ENCODE measurements around the gene CDC25B.

Gene CDC25B

DNA sequence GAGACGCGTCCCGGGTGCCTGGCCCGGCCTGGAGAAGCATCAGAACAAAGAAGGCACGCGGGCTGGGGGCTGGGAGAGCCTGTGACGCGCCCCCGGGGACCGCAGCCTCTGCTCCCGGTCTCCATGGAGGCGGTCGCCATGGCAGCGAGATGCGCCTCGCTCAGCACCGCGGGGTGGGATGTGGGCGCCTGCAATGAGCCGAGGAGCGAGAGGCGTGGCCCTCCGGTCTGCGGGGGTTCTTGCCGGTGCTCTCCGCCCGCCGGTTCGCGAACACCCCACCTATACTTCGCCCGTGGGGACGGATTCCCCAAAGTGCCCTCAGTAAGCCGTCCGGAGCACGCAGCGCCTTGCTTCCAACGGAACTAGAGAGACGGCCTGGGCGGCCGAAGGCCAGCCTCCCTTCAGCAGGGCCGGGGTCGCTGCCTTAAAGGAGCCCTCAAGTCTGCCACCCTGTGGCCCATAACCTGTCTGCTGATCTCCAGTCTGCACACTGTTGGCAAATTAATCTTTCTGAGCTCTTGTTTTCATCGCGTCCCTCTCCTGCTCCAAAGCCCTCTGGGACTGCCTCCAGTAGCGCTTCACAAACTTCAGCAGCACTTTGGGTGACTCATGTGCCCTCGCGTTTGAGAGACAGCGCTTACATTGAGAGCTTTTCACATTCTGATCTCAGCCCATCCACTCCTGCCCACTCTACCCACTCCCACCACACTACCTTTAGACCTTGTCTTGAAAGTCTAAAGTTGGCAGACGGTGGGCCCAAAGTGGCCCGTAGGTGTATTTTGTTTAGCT is 27.6 kb upstream of the CDC25B start:
- Histone ChIP-seq H2AFZ (ENCODE audit: low read length) (peak overlapping the region; percentile 91), H3K4me3 (ENCODE audit: low read length, poor library complexity, severe bottlenecking) (peak overlapping the region; percentile 81), H3K9me2 (replicated peaks; ENCODE audit: low read depth, low read length) (no peaks in the 10 kb centered on the region), H3K27me3 (ENCODE audit: insufficient read depth, low read length, poor library complexity, severe bottlenecking) (no peaks in the 10 kb centered on the region), H3F3A (ENCODE audit: low read depth) (no peaks in the 10 kb centered on the region), H3K36me3 (ENCODE audit: insufficient read depth, low read length) (no peaks in the 10 kb centered on the region), H3K79me2 (ENCODE audit: insufficient read depth, low read length) (peaks cover 14% of the 10 kb centered on the region; the same call in 1 of the 2 replicates), H4K20me1 (ENCODE audit: insufficient read depth, low read length, poor library complexity, severe bottlenecking) (no peaks in the 10 kb centered on the region), H3K9ac (ENCODE audit: low read depth, low read length, poor library complexity, severe bottlenecking) (peak overlapping the region; percentile 87), H3K4me2 (ENCODE audit: low read depth, low read length, poor library complexity, severe bottlenecking) (peak overlapping the region; percentile 99), H3K4me1 (ENCODE audit: insufficient read depth, low read length, poor library complexity, severe bottlenecking) (peaks cover 40% of the 10 kb centered on the region), H3K9me3 (ENCODE audit: insufficient read depth, low read depth, low read length) (no peaks in the 10 kb centered on the region)
- TF ChIP-seq, protein P1, sequence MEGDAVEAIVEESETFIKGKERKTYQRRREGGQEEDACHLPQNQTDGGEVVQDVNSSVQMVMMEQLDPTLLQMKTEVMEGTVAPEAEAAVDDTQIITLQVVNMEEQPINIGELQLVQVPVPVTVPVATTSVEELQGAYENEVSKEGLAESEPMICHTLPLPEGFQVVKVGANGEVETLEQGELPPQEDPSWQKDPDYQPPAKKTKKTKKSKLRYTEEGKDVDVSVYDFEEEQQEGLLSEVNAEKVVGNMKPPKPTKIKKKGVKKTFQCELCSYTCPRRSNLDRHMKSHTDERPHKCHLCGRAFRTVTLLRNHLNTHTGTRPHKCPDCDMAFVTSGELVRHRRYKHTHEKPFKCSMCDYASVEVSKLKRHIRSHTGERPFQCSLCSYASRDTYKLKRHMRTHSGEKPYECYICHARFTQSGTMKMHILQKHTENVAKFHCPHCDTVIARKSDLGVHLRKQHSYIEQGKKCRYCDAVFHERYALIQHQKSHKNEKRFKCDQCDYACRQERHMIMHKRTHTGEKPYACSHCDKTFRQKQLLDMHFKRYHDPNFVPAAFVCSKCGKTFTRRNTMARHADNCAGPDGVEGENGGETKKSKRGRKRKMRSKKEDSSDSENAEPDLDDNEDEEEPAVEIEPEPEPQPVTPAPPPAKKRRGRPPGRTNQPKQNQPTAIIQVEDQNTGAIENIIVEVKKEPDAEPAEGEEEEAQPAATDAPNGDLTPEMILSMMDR (conservative IDR thresholded peaks at IDR 0.05; ENCODE audit: low read length): peak; percentile 70
- no peak for TF ChIP-seq EZH2phosphoT487 (IDR thresholded peaks at IDR 0.05; ENCODE audit: borderline replicate concordance)

DNA sequence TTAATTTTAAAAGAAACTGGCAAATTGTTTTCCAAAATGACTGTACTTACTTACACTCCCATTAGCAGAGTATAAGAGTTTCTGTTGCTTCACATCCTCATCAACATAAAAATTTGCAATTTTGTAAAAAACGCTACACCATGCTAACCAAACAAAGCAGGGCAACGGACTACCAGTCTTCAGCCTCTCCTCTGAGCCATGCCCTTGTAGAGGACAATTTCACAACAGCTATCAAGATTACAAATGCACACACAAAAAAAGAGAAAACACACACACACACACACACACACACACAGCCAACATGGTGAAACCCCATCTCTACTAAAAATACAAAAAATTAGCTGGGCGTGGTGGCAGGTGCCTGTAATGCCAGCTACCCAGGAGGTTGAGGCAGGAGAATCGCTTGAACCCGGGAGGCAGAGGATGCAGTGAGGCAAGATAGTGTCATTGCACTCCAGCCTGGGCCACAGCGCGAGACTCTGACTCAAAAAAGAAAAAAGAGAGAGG is 24.5 kb upstream of the CDC25B start:
- Histone ChIP-seq H3K36me3 (ENCODE audit: insufficient read depth, low read length) (no peaks in the 10 kb centered on the region), H3K9me2 (replicated peaks; ENCODE audit: low read depth, low read length) (no peaks in the 10 kb centered on the region), H3F3A (ENCODE audit: low read depth) (no peaks in the 10 kb centered on the region), H3K79me2 (ENCODE audit: insufficient read depth, low read length) (peaks cover 9% of the 10 kb centered on the region; the same call in 1 of the 2 replicates), H3K9me3 (ENCODE audit: insufficient read depth, low read depth, low read length) (no peaks in the 10 kb centered on the region), H3K4me3 (ENCODE audit: low read length, poor library complexity, severe bottlenecking) (no peak overlapping the region), H4K20me1 (ENCODE audit: insufficient read depth, low read length, poor library complexity, severe bottlenecking) (no peaks in the 10 kb centered on the region), H3K9ac (ENCODE audit: low read depth, low read length, poor library complexity, severe bottlenecking) (no peak overlapping the region), H2AFZ (ENCODE audit: low read length) (no peak overlapping the region), H3K4me2 (ENCODE audit: low read depth, low read length, poor library complexity, severe bottlenecking) (no peak overlapping the region), H3K4me1 (ENCODE audit: insufficient read depth, low read length, poor library complexity, severe bottlenecking) (peaks cover 21% of the 10 kb centered on the region), H3K27me3 (ENCODE audit: insufficient read depth, low read length, poor library complexity, severe bottlenecking) (no peaks in the 10 kb centered on the region)
- TF ChIP-seq, protein P1 (conservative IDR thresholded peaks at IDR 0.05; ENCODE audit: low read length): no peak
- TF ChIP-seq EZH2phosphoT487 (IDR thresholded peaks at IDR 0.05; ENCODE audit: borderline replicate concordance): no peak

DNA sequence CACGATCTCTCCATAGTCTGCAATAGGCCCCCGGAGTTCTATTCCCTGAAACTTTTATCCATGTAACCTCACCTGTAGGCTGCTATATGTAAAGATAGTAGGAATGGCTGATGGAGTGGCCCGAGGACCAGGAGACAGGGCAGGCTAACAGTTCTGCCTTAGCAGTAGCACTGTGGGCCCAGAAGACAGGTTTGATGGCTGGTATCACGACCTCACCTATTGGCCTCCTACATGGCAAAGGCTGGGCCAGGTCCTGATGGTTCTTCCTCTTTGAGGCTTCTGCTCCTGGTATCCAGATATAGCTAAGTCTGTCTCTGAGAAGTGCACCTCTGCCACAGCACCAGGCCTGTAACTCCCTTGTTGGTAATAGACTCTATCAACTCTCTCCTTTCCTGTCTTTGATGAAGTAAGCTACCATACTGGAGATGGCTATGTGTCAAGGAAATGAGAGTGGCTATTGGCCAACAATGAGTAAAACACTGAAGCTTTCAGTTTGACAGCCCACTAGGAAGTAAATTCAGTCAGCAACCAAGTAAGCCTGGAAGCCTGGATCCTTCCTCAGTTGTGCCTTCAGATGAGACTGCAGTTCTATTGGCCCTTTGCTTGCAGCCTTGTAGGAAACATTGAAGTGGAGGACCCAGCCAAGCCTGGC is 20.5 kb upstream of the CDC25B start:
- Histone ChIP-seq H4K20me1 (ENCODE audit: insufficient read depth, low read length, poor library complexity, severe bottlenecking) (no peaks in the 10 kb centered on the region), H3K36me3 (ENCODE audit: insufficient read depth, low read length) (no peaks in the 10 kb centered on the region), H3K9me3 (ENCODE audit: insufficient read depth, low read depth, low read length) (no peaks in the 10 kb centered on the region), H3K4me1 (ENCODE audit: insufficient read depth, low read length, poor library complexity, severe bottlenecking) (no peaks in the 10 kb centered on the region), H3K4me3 (ENCODE audit: low read length, poor library complexity, severe bottlenecking) (no peak overlapping the region), H3F3A (ENCODE audit: low read depth) (no peaks in the 10 kb centered on the region), H3K27me3 (ENCODE audit: insufficient read depth, low read length, poor library complexity, severe bottlenecking) (no peaks in the 10 kb centered on the region), H3K79me2 (ENCODE audit: insufficient read depth, low read length) (no peaks in the 10 kb centered on the region), H2AFZ (ENCODE audit: low read length) (no peak overlapping the region), H3K4me2 (ENCODE audit: low read depth, low read length, poor library complexity, severe bottlenecking) (no peak overlapping the region), H3K9ac (ENCODE audit: low read depth, low read length, poor library complexity, severe bottlenecking) (no peak overlapping the region), H3K9me2 (replicated peaks; ENCODE audit: low read depth, low read length) (no peaks in the 10 kb centered on the region)
- TF ChIP-seq EZH2phosphoT487 (IDR thresholded peaks at IDR 0.05; ENCODE audit: borderline replicate concordance): no peak
- TF ChIP-seq, protein P1 (conservative IDR thresholded peaks at IDR 0.05; ENCODE audit: low read length): no peak
